Right renal cortex interstitium (tissue), 3 donors: ENCODE measurements around the gene BLACAT1. TPM values are rescaled to one million over a fixed set of nuclear protein-coding genes. Genes with fewer than 3 reads are reported as not detected.
"Not testable (repeated sequence)": the region's sequence is repeated elsewhere in the genome, so short reads cannot be mapped to it uniquely, and the experiment has no call there.

Experiments used
- DNase-seq, 3 donors: peaks; one replicate each; pipeline ENCODE4 v3.0.0-alpha.2; 2013; ENCODE audit warnings: low read depth in 3 of 3, low spot score in 2 of 3
- polyA plus RNA-seq, 3 donors: library from polyadenylated mRNA; unstranded; fragments of 120-200 nt; gene quantifications; one replicate each; pipeline ENCODE4 v1.2.1, GENCODE V29; 2013; ENCODE audit not compliant: insufficient read length in 3 of 3

BLACAT1 gene
- polyA plus RNA-seq, 3 donors, result 2.3 to 2.7 (median 2.6) TPM

- DNase-seq, result no peak
These were observed 13.7 kb downstream of the BLACAT1 start for GRCh38 chr1:205442051-205442725.

- no peak for DNase-seq
These were observed 14.2 kb downstream of the BLACAT1 start for GRCh38 chr1:205441716-205442050.

GRCh38 chr1:205441318-205441633 lies 14.6 kb downstream of the BLACAT1 start:
- no peak for DNase-seq

- peak in 1 of 3 donors; percentile 47 for DNase-seq
These were observed 15.1 kb downstream of the BLACAT1 start for GRCh38 chr1:205440476-205441317.

- no peak for DNase-seq
These were observed 15.7 kb downstream of the BLACAT1 start for GRCh38 chr1:205440121-205440475.

- peak in 1 of 3 donors; percentile 59 for DNase-seq
These were observed 17.4 kb downstream of the BLACAT1 start for GRCh38 chr1:205438213-205439158.

GRCh38 chr1:205437570-205437969 lies 18.3 kb downstream of the BLACAT1 start:
- DNase-seq, result no peak

GRCh38 chr1:205436776-205437410 lies 19.0 kb downstream of the BLACAT1 start:
- no peak for DNase-seq

- no peak for DNase-seq
These were observed 20.0 kb downstream of the BLACAT1 start for GRCh38 chr1:205435578-205436573.

GRCh38 chr1:205434738-205435137 lies 21.1 kb downstream of the BLACAT1 start:
- no peak for DNase-seq

GRCh38 chr1:205432692-205433091 lies 23.2 kb downstream of the BLACAT1 start:
- not testable (repeated sequence) for DNase-seq

GRCh38 chr1:205432116-205432515 lies 23.7 kb downstream of the BLACAT1 start:
- no peak for DNase-seq

GRCh38 chr1:205430696-205431305 lies 25.0 kb downstream of the BLACAT1 start:
- DNase-seq, result peak in 1 of 3 donors; percentile 53

- DNase-seq, result no peak
These were observed 25.8 kb downstream of the BLACAT1 start for GRCh38 chr1:205429762-205430695.

GRCh38 chr1:205424901-205425600 lies 30.8 kb downstream of the BLACAT1 start:
- no peak for DNase-seq

GRCh38 chr1:205423814-205424399 lies 31.9 kb downstream of the BLACAT1 start:
- no peak for DNase-seq
